ACC112 (cell line): ENCODE measurements around the gene TNFRSF13B.
A peak's percentile ranks its signal among the peaks of the same experiment; 100 is the strongest.
"Not testable (repeated sequence)": the region's sequence is repeated elsewhere in the genome, so short reads cannot be mapped to it uniquely, and the experiment has no call there.

Experiments
- H2AFZ ChIP-seq: fragments of 200-600 bp; sonication (generic); one replicate; pipeline ENCODE4 v1.6.0; 2017; ENCODE audit warnings: antibody characterized with exemption, low read length; ENCODE audit not compliant: unreplicated experiment
- H3K27ac ChIP-seq: fragments of 200-600 bp; sonication (generic); 2 replicates; pipeline ENCODE4 v1.5.1; 2014; ENCODE audit warnings: low read depth, mild to moderate bottlenecking, antibody characterized with exemption, low read length, moderate library complexity
- H3K27me3 ChIP-seq: fragments of 200-600 bp; sonication (generic); 2 replicates; pipeline ENCODE4 v1.6.1; 2014; ENCODE audit warnings: mild to moderate bottlenecking, antibody characterized with exemption, low read length, moderate library complexity, mixed read lengths; ENCODE audit not compliant: insufficient read depth
- H3K36me3 ChIP-seq: fragments of 200-600 bp; sonication (generic); 2 replicates; pipeline ENCODE4 v1.6.1; 2016; ENCODE audit warnings: mild to moderate bottlenecking, antibody characterized with exemption, low read length, moderate library complexity, mixed read lengths; ENCODE audit not compliant: insufficient read depth
- H3K4me1 ChIP-seq: fragments of 200-600 bp; sonication (generic); one replicate; pipeline ENCODE4 v1.6.1; 2016; ENCODE audit warnings: low read length, mixed read lengths; ENCODE audit not compliant: insufficient read depth, unreplicated experiment, control insufficient read depth
- H3K4me3 ChIP-seq: fragments of 200-600 bp; sonication (generic); 2 replicates; pipeline ENCODE4 v1.5.1; 2014; ENCODE audit warnings: mild to moderate bottlenecking, low read depth, low read length
- H3K79me2 ChIP-seq: fragments of 200-600 bp; sonication (generic); one replicate; pipeline ENCODE4 v1.6.0; 2016; ENCODE audit warnings: low read length; ENCODE audit not compliant: control insufficient read depth, unreplicated experiment, insufficient read depth

Gene TNFRSF13B

DNA sequence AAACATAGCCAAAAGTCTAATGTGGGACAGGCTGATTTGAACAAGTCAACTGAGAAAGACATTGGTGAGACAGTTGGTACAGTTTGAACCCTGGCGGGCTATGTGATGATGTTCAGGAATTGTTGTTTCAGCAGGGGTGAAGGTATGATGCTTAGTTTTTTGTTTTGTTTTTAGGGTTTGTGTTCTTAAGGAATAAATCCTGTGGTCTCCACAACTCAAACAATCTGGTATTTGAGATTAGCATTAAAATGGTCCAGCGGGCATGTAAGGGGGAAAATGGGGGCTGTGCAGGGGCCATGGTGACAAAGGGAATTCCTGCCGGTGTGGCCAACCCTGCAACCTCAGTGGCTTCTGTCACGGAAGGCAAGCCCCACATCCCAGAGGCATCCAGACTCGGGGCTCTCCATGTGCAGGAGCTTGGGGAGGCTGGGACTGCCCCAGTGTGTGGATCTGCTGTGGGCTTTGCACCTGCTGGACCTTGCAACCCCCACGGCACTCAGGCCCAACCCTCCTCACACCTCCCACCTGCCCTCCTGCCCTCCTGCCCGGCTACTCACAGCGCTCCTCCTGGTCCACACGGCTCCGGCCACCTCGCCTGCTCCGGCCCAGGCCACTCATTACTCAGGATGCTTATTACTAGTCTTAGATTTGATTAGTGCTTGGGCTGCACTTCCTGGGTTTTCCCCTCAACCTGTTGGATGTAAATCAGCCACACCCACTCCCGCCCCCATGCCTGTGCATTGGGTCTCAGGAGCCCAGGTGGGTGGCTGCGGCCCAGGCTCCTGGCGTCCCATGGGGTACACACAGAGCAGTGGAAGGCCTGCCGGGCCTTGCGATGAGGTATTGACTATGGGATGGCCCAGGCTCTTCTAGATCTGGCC lies at the start of gene TNFRSF13B:
TSS of gene TNFRSF13B (minus strand) at position 661 of the 881 bp plus-strand sequence. CDS start at position 618, 43 bp downstream.
- peaks cover 36% of the 10 kb centered on the region for H3K27me3 ChIP-seq
- H2AFZ ChIP-seq: no peak within 1 kb of the TSS
- peaks cover 8% of the 10 kb centered on the region for H3K4me1 ChIP-seq
- no peak within 1 kb of the TSS for H3K27ac ChIP-seq
- H3K79me2 ChIP-seq: no peaks in the 10 kb centered on the region
- no peaks in the 10 kb centered on the region for H3K36me3 ChIP-seq
- no peak within 1 kb of the TSS for H3K4me3 ChIP-seq

DNA sequence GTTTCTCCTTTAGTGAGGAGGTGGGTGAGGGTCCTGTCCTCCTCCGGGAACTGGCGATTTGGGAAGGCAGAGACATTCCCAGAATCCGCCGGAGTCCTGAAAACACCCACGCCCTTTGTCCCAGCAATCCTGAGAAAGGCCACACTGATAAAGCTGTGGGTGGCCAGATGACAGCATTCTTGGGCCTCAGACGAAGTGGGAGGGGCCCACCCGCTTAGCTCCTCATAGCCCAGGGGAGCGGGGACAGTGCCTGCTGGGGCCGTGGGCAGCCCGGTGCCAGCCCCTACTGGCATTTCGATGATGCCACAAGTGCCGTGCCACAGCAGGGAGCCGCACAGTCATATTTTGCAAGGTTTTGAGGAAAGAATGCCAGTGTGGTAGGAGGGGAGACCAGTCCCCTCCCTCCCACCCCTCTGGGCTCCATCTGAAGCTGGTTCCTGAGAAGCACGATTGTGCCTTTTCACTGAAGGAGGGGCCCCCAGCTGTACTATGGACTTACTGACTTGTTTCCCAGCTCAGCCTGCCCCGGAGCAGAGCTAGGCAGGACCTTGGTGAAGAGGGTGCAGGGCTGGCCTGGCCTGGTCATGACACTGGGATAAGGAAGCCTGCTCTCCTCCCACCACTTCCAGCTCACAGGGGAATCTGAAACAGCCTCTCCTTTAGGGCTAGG lies 49.4 kb upstream of the TNFRSF13B start:
- H3K27ac ChIP-seq: no peak overlapping the region

GRCh38 chr17:17020821-17021193 lies 48.9 kb upstream of the TNFRSF13B start:
- Histone ChIP-seq H3K4me1 (peaks cover 18% of the 10 kb centered on the region), H3K4me3 (no peak overlapping the region), H3K79me2 (no peaks in the 10 kb centered on the region), H2AFZ (peak overlapping the region; percentile 13), H3K36me3 (no peaks in the 10 kb centered on the region), H3K27me3 (no peaks in the 10 kb centered on the region), H3K27ac (no peak overlapping the region)

More for the DNA sequence above, 49.4 kb upstream of the TNFRSF13B start:
- H3K4me3 ChIP-seq: no peak overlapping the region
- no peaks in the 10 kb centered on the region for H3K27me3 ChIP-seq
- H3K4me1 ChIP-seq: peaks cover 18% of the 10 kb centered on the region
- no peaks in the 10 kb centered on the region for H3K79me2 ChIP-seq
- H3K36me3 ChIP-seq: no peaks in the 10 kb centered on the region
- peak overlapping the region; percentile 13 for H2AFZ ChIP-seq

DNA sequence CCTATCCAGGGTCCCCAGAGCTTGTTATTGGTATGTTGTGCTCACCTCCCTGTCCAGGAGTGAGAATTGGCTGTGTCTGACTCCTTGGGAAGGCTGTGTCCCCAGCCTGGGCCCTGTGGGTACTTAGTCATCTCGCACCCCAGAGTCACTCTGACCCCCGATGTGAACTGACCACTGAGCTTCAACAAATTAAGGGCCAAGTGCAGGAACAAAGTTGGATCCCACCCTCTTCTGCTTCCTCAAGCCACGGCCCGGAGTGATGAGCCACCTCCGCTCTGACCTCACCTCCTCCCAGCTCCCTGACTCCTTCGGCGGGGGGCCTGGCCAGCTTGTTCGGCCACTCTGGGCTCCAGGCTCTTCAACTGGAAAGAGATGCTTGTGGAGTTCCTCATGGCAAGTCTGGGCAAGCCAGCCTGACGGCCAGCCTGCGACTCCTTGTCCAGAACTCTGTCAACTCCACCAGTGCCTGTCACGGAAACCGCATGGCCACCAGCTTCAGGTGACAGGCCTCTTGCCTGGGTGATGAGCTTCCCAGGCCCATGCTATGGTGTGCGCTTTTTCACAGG lies 48.1 kb upstream of the TNFRSF13B start:
- H3K4me3 ChIP-seq: no peak overlapping the region
- no peaks in the 10 kb centered on the region for H3K79me2 ChIP-seq
- H3K27ac ChIP-seq: no peak overlapping the region
- H3K36me3 ChIP-seq: no peaks in the 10 kb centered on the region
- H2AFZ ChIP-seq: no peak overlapping the region
- H3K27me3 ChIP-seq: no peaks in the 10 kb centered on the region
- peaks cover 12% of the 10 kb centered on the region for H3K4me1 ChIP-seq

GRCh38 chr17:17019430-17019762 lies 47.5 kb upstream of the TNFRSF13B start:
- H3K27ac ChIP-seq: no peak overlapping the region

DNA sequence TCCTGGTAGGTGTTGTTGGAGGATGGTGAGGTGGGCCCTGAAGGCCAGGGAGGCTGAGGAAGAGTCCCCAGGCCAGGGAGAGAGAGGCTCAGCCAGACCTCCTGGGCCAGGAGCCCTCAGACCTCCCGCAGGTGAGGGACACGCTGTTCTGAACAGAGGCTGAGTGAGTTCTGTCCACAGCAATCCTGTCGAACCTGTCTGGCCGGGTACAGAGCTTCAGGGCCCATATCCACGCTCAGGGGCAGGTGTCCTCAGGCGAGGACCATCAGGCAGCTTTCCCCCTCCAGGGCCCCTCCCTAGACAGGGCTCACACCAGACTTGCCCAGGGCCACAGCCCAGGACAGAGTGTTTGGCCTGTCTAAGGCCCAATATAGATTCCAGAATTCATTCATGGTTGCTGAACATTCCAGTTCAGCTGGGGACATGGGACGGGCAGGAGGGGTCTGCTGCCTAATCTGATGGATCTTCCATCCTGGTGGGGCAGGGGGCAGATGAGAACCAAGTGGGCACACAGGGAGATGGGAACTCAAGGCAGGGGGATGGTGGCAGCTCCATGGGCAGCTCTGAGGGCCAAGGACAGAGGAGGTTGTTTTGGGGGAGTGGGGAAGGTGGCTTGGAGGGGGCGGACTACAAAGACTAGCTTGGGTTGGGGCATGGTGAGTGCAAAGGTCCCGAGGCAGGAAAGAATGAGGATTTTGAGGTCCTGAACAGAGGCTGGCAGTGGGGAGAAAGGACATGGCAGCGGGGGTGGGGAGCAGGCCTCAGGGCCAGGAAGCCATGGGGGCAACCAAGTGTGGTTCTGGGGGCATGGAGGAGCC lies 46.9 kb upstream of the TNFRSF13B start:
- Histone ChIP-seq H3K27ac (no peak overlapping the region), H2AFZ (no peak overlapping the region), H3K36me3 (no peaks in the 10 kb centered on the region), H3K4me3 (no peak overlapping the region), H3K4me1 (peaks cover 11% of the 10 kb centered on the region), H3K27me3 (no peaks in the 10 kb centered on the region), H3K79me2 (no peaks in the 10 kb centered on the region)

More at GRCh38 chr17:17019430-17019762, 47.5 kb upstream of the TNFRSF13B start:
- Histone ChIP-seq H3K27me3 (no peaks in the 10 kb centered on the region), H3K4me1 (peaks cover 11% of the 10 kb centered on the region), H3K79me2 (no peaks in the 10 kb centered on the region), H3K4me3 (no peak overlapping the region), H2AFZ (no peak overlapping the region), H3K36me3 (no peaks in the 10 kb centered on the region)

- no peaks in the 10 kb centered on the region for H3K79me2 ChIP-seq
- no peak overlapping the region for H3K27ac ChIP-seq
- H3K4me1 ChIP-seq: peaks cover 11% of the 10 kb centered on the region
- no peaks in the 10 kb centered on the region for H3K27me3 ChIP-seq
- H3K4me3 ChIP-seq: no peak overlapping the region
- no peaks in the 10 kb centered on the region for H3K36me3 ChIP-seq
- no peak overlapping the region for H2AFZ ChIP-seq
These were observed 46.1 kb upstream of the TNFRSF13B start for GRCh38 chr17:17018021-17018441.

GRCh38 chr17:17017343-17018014 lies 45.6 kb upstream of the TNFRSF13B start:
- Histone ChIP-seq H3K36me3 (no peaks in the 10 kb centered on the region), H3K27me3 (no peaks in the 10 kb centered on the region), H3K27ac (no peak overlapping the region), H2AFZ (no peak overlapping the region), H3K4me3 (no peak overlapping the region), H3K4me1 (peaks cover 11% of the 10 kb centered on the region), H3K79me2 (no peaks in the 10 kb centered on the region)

- H3K36me3 ChIP-seq, H3K27ac ChIP-seq, H3K4me3 ChIP-seq, H3K4me1 ChIP-seq, H2AFZ ChIP-seq, H3K79me2 ChIP-seq, H3K27me3 ChIP-seq: not testable (repeated sequence)
These were observed 44.6 kb upstream of the TNFRSF13B start for GRCh38 chr17:17016199-17017197.
